A673 (cell line): Measurements from ENCODE around the gene TMPRSS11B. TPM values are rescaled to one million over a fixed set of nuclear protein-coding genes. Genes with fewer than 3 reads are reported as not detected.

ENCODE experiments used
- Bru-seq: library from RNA; stranded (reverse); fragments of 400-500 nt; gene quantifications from one replicate; lab custom pipeline; 2021; lab: Mats Ljungman, UMichigan
- BruChase-seq, 2 experiments: library from RNA; stranded (reverse); fragments of 400-500 nt; gene quantifications; one replicate each; lab custom pipeline; 2021; lab: Mats Ljungman, UMichigan
- BruUV-seq: library from RNA; stranded (reverse); fragments of 400-500 nt; replicated peaks from 2 replicates; lab custom pipeline; 2021; lab: Mats Ljungman, UMichigan
- CTCF ChIA-PET: fragments of 300-600 bp; sonication (Branson Sonifier 250); formaldehyde crosslinking; loops from one replicate; lab custom pipeline; 2022; ENCODE audit warnings: antibody characterized with exemption; lab: Charles Lee
- POLR2A ChIA-PET: fragments of 300-600 bp; sonication (Branson Sonifier 250); formaldehyde crosslinking; loops from one replicate; lab custom pipeline; 2022; ENCODE audit warnings: antibody characterized with exemption; ENCODE audit not compliant: low non-redundant PET; lab: Charles Lee
- DNase-seq: peaks from one replicate; pipeline ENCODE4 v3.0.0-alpha.2; 2015; ENCODE audit warnings: low spot score
- H3K27ac ChIP-seq: fragments of 200-600 bp; sonication (generic); 2 replicates; pipeline ENCODE4 v1.5.1; 2016; ENCODE audit warnings: mixed run types, low read depth, mild to moderate bottlenecking, mixed read lengths, antibody characterized with exemption, low read length; ENCODE audit not compliant: poor library complexity, severe bottlenecking
- H3K27me3 ChIP-seq: fragments of 200-600 bp; sonication (generic); replicated peaks from 2 replicates; pipeline ENCODE4 v1.6.1; 2017; ENCODE audit warnings: mixed run types, low read depth, mild to moderate bottlenecking, mixed read lengths, antibody characterized with exemption, low read length; ENCODE audit not compliant: insufficient read depth, poor library complexity
- H3K36me3 ChIP-seq: fragments of 200-600 bp; sonication (generic); 2 replicates; pipeline ENCODE4 v1.6.1; 2016; ENCODE audit warnings: mixed run types, mild to moderate bottlenecking, mixed read lengths, antibody characterized with exemption, low read length; ENCODE audit not compliant: insufficient read depth, poor library complexity, severe bottlenecking
- H3K4me1 ChIP-seq: fragments of 200-600 bp; sonication (generic); 2 replicates; pipeline ENCODE4 v1.6.1; 2017; ENCODE audit warnings: mixed run types, mild to moderate bottlenecking, mixed read lengths, antibody characterized with exemption, low read length; ENCODE audit not compliant: insufficient read depth, poor library complexity, severe bottlenecking
- H3K4me3 ChIP-seq: fragments of 200-600 bp; sonication (generic); 2 replicates; pipeline ENCODE4 v1.5.1; 2016; ENCODE audit warnings: low read depth, mixed run types, mild to moderate bottlenecking, mixed read lengths, low read length; ENCODE audit not compliant: poor library complexity, severe bottlenecking
- H3K9me3 ChIP-seq: fragments of 200-600 bp; sonication (generic); 2 replicates; pipeline ENCODE4 v1.6.1; 2016; ENCODE audit warnings: mixed run types, low read depth, mild to moderate bottlenecking, mixed read lengths, antibody characterized with exemption, low read length; ENCODE audit not compliant: poor library complexity, severe bottlenecking
- EZH2 ChIP-seq: fragments of 200-600 bp; sonication (generic); IDR thresholded peaks from 2 replicates; pipeline ENCODE4 v1.6.1; 2017; ENCODE audit warnings: borderline replicate concordance, low read depth, mild to moderate bottlenecking, mixed read lengths, antibody characterized with exemption, low read length; ENCODE audit not compliant: poor library complexity, severe bottlenecking
- intact Hi-C: fragments of 100-400 bp; cut with micrococcal nuclease; formaldehyde crosslinking; loops from one replicate; pipeline ENCODE4 v1.10.0; 2022; ENCODE audit not compliant: unreplicated experiment
- long read RNA-seq: library from polyadenylated mRNA; stranded (forward); transcript quantifications from one replicate; pipeline ENCODE4 v2.0.0, GENCODE V29; 2022
- total RNA-seq: library from RNA; stranded (reverse); gene quantifications from 2 replicates; pipeline ENCODE4 v1.2.3, GENCODE V29; 2021
- TF ChIP-seq, protein P1 (sequence below): fragments of 300-800, 200-600 bp; sonication (generic); conservative IDR thresholded peaks from 2 replicates; pipeline ENCODE4 v1.5.1; 2017; ENCODE audit warnings: low read depth, mild to moderate bottlenecking, antibody characterized with exemption, low read length, moderate library complexity, mixed read lengths

Gene TMPRSS11B, protein sequence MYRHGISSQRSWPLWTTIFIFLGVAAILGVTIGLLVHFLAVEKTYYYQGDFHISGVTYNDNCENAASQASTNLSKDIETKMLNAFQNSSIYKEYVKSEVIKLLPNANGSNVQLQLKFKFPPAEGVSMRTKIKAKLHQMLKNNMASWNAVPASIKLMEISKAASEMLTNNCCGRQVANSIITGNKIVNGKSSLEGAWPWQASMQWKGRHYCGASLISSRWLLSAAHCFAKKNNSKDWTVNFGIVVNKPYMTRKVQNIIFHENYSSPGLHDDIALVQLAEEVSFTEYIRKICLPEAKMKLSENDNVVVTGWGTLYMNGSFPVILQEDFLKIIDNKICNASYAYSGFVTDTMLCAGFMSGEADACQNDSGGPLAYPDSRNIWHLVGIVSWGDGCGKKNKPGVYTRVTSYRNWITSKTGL
- not detected in 2 replicates for total RNA-seq
- Bru-seq, nascent RNA, result percentile 5 among the genes with signal in this experiment
- BruChase-seq, experiment 1, labeled RNA remaining after a 2-hour chase, result percentile 5 among the genes with signal in this experiment
- not detected for BruChase-seq, experiment 2, labeled RNA remaining after a 6-hour chase
- long read RNA-seq, result 0 reads

DNA sequence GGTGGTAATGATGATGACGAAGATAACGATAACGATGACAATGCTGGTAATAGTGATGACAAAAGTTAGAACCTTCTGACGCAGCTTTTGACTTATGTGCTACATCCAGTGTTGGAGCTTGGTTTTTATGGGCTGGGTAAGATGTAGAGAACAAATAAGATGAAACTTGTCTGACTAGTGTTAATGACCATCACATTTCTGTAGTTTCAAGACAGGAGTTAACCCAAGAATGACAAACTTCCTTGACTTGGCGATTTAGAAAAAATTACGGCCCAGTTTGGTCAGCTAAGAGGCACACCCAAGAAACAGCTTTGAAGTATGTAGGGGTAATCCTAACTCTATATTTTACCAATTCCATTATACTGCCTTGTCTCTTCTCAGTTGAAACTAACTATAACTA is at the start of gene TMPRSS11B:
Gene TMPRSS11B (minus strand): TSS at position 101 of the 400 bp plus-strand sequence. CDS start 136 bp downstream, outside the sequence.
- CTCF ChIA-PET, result no interaction called here
- intact Hi-C loops, result no loop called here
- no peaks in the 10 kb centered on the region for H3K9me3 ChIP-seq

DNA sequence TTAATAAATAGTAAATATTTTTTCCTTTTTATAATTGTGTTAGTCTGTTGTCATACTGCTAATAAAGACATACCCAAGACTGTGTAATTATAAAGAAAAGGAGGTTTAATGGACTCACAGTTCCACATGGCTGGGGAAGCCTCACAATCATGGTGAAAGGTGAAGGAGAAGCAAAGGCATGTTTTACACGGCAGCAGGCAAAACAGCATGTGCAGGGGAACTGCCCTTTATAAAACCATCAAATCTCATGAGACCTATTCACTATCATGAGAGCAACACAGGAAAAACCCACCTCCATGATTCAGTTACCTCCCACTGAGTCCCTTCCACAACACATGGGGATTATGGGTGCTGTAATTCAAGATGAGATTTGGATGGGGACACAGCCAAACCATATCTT is 45.8 kb upstream of the TMPRSS11B start:
- TF ChIP-seq EZH2, result no peak
- TF ChIP-seq, protein P1, sequence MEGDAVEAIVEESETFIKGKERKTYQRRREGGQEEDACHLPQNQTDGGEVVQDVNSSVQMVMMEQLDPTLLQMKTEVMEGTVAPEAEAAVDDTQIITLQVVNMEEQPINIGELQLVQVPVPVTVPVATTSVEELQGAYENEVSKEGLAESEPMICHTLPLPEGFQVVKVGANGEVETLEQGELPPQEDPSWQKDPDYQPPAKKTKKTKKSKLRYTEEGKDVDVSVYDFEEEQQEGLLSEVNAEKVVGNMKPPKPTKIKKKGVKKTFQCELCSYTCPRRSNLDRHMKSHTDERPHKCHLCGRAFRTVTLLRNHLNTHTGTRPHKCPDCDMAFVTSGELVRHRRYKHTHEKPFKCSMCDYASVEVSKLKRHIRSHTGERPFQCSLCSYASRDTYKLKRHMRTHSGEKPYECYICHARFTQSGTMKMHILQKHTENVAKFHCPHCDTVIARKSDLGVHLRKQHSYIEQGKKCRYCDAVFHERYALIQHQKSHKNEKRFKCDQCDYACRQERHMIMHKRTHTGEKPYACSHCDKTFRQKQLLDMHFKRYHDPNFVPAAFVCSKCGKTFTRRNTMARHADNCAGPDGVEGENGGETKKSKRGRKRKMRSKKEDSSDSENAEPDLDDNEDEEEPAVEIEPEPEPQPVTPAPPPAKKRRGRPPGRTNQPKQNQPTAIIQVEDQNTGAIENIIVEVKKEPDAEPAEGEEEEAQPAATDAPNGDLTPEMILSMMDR, result no peak
- H3K9me3 ChIP-seq, result no peaks in the 10 kb centered on the region
- ChIA-PET CTCF (no interaction called here), POLR2A (no interaction called here)
- no peak for DNase-seq
- H3K27ac ChIP-seq, result no peak overlapping the region
- intact Hi-C loops, result no loop called here
- H3K36me3 ChIP-seq, result no peaks in the 10 kb centered on the region
- H3K4me1 ChIP-seq, result no peaks in the 10 kb centered on the region
- no peak overlapping the region for H3K4me3 ChIP-seq
- no TSS peak for BruUV-seq
- H3K27me3 ChIP-seq, result no peaks in the 10 kb centered on the region

More for the DNA sequence above, at the start of gene TMPRSS11B:
- no peak for DNase-seq
- BruUV-seq, result no TSS peak
- Histone ChIP-seq H3K4me1 (no peaks in the 10 kb centered on the region), H3K36me3 (no peaks in the 10 kb centered on the region), H3K27ac (no peak within 1 kb of the TSS), H3K4me3 (no peak within 1 kb of the TSS), H3K27me3 (no peaks in the 10 kb centered on the region)
- POLR2A ChIA-PET, result no interaction called here
- no peak for TF ChIP-seq EZH2
- TF ChIP-seq, protein P1, result no peak

DNA sequence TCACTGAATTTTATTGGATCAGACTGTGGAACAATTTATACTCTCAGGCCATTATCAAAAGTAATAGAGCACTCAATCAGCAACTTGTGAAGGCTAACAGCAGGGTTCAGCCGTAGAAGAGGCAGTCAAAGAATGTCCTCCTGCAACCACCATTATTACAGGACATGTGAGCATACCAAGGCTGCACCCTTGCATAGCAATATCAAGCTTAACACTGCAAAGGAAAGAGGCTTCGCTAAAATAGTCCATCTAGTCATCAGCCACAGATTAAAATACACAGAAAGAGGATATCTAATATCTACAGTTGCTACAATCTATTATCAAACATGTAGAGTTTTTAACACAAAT is 42.9 kb upstream of the TMPRSS11B start:
- CTCF ChIA-PET, result no interaction called here
- intact Hi-C loops, result no loop called here
- Histone ChIP-seq H3K27ac (no peak overlapping the region), H3K9me3 (no peaks in the 10 kb centered on the region), H3K4me1 (no peaks in the 10 kb centered on the region), H3K4me3 (no peak overlapping the region), H3K27me3 (no peaks in the 10 kb centered on the region), H3K36me3 (no peaks in the 10 kb centered on the region)
- BruUV-seq, result no TSS peak
- POLR2A ChIA-PET, result no interaction called here
- no peak for TF ChIP-seq EZH2
- TF ChIP-seq, protein P1, result no peak
- no peak for DNase-seq
